Hippocampal formation (tissue), 2 donors: Measurements from ENCODE around the gene ATXN1.
"Not testable (repeated sequence)": the region's sequence is repeated elsewhere in the genome, so short reads cannot be mapped to it uniquely, and the experiment has no call there.

Source experiments
- DNase-seq, 2 donors: peaks; one replicate each; lab custom pipeline; 2025; lab: John Stamatoyannopoulos, UW

ATXN1 gene

DNA sequence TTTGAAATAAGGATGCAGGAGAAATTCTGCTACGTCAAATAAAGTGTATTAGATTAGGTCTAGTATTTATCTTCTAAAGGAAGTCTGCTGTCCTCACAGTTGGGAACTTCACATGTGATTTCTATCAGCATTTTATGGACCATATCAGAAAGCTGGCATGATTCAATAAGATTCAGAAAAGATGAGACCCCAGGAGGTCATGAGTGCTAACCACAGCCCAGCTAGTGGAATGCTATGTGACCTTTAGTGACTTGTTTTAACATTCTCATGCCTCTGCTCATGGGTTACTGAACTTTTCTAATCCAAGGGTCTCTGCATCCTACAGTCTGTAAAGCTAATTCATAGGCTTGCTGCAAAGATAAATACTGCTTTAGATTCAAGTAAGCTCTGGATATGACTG is 372.8 kb downstream of the ATXN1 start:
- DNase-seq: no peak

DNA sequence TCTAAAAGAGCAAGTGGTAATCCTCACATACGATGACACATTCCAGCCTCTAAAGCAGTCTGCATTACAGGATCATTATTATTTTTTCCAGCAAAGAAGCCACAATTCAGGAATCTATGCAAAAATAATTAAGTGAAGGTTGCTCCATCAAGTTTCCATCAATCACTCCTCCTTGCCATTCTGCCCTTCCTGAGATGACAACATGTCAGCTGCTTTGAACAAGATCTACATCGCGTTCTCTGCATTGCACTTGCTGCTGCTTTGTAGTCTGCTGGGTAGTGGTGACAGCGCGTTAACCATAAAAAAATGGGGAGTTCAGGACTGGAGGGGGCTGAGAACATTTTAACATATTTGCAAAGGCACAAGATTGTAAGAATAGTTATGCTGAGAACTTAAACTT is 375.2 kb downstream of the ATXN1 start:
- no peak for DNase-seq

DNA sequence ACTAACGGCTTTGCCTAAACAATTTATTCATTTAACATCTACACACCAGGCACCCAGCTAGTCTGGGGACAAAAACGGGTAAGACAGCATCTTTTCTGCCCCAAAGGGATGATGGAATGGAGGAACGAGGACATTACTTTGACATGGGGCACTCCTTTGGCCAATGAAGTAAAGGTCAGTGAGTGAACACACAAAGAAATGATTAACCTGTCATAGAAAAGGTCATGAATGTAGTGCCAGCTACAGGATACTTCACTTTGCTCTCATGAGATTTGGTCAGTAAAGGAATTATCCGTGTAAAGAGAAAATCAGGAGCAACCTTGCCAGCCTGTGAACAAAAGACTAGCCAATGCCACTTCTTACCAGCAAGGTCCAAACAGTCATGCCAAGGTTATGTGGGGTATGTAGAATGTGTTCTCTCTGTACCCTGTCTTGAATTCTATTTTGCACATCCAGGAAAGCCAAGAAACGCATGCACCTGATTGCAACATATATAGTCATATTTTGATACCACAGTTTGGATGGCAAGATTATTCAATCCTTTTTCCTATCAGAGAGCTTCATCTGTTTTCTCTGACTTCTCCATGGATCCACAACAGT is 377.6 kb downstream of the ATXN1 start:
- no peak for DNase-seq

DNA sequence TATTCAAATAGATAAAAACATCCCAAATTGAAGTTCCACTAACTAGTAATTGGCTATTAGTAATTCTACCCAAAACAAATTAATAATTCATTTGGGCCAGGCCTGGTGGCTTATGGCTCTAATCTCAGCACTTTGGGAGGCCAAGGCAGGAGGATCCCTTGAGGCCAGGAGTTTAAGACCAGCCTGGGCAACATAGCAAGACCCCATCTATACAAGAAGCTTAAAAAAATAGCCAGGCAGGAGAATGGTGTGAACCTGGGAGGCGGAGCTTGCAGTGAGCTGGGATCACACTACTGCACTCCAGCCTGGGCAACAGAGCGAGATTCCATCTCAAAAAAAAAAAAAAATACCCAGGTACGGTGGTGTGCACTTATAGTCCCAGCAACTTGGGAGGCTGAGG is 379.3 kb downstream of the ATXN1 start:
- DNase-seq: not testable (repeated sequence)

DNA sequence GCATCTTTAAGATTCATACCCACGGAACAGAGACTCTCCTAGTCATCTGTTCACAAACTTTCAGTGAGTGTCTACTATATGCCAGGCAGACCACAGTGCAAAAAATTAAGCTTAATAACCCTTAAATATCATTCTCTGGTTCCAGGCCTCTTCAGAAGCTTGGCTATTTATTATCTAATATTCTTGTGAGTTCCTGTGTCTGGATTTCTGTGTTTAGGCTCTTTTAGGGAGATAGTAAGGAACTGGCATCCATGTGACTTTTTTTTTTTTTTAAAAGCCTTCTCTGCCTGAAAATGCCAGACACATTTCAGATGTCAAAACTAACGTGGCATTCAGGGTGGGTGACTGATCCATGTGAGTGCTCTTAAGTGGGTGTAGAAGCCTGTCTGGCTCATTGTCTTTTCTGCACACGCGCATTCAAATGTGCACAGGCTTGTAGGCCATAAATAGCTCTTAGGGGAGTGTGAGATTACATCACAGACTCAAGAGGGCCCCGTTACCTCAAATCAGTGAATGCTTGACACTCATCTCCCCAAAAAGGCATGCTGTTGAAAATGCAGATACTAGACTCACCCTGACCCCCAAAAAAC is 380.9 kb downstream of the ATXN1 start:
- no peak for DNase-seq

DNA sequence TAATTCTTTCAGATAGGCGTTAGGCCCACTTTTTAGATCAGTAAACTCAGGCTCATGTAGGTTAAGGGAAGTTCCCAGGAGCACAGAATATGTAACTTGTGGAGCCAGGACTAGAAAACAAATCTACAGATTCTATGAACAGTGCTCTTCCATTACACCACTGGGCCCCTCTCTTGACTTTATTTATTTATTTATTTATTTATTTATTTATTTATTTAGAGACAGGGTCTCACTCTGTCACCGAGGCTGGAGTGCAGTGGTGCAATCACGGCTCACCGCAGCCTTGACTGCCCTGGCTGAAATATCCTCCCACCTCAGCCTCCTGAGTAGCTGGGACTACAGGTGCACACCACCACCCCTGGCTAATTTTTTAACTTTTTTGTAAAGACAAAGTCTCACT is 382.9 kb downstream of the ATXN1 start:
- not testable (repeated sequence) for DNase-seq

DNA sequence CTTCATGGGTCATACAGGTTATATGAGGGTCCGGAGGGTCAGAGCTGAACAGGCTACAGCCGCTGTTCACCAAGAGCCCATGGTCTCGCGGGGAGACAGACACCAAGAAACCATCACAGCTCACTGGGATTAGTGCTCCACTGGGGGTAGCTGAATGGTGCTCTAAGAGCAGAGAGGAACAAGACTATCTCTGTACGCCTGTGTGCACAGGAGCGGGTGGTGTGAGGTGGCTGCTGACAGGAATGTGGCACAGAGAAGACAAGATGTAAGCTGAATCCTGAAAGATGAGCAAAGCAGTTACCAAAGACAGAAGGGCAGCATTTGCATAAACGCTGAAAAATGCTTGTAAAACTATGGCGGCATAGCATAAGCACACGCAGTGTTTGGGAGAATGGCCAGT is 383.8 kb downstream of the ATXN1 start:
- DNase-seq: no peak

DNA sequence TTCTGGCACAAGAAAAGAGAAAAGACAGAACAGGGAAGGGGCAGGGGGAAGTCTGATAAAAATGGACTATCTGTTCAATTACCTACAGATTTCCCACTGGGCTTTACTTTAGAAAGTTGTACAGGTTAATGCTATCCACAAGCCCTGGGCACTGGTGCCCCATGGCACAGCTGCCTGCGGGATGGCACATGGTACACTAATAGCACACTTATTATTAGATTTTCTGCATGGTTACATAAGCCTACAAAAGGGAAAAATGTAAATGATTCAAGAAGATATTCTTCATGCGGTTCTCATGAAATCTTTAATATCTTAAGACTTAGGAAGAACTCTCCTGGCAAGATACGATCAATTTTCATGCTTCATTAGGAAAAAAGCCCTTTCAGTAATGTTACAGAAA is 385.4 kb downstream of the ATXN1 start:
- no peak for DNase-seq

DNA sequence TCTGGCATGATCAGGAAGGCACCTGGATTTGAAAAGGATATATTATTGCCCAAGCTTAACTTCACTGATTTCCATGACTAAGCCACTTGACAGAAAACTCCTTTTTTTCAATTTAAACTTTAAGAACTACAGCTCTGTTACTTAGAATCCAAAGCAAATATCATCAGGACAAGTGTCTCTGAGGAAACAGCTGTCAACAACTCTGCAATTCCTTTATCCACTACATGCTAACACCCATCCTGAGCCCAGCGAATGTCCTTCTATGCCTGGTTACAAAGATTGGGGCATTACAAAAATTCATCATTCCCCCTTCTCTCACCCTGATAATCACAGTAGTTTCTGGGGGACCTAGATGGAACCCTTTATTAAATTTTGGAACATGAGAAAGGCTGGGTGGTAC is 386.1 kb downstream of the ATXN1 start:
- DNase-seq: no peak

DNA sequence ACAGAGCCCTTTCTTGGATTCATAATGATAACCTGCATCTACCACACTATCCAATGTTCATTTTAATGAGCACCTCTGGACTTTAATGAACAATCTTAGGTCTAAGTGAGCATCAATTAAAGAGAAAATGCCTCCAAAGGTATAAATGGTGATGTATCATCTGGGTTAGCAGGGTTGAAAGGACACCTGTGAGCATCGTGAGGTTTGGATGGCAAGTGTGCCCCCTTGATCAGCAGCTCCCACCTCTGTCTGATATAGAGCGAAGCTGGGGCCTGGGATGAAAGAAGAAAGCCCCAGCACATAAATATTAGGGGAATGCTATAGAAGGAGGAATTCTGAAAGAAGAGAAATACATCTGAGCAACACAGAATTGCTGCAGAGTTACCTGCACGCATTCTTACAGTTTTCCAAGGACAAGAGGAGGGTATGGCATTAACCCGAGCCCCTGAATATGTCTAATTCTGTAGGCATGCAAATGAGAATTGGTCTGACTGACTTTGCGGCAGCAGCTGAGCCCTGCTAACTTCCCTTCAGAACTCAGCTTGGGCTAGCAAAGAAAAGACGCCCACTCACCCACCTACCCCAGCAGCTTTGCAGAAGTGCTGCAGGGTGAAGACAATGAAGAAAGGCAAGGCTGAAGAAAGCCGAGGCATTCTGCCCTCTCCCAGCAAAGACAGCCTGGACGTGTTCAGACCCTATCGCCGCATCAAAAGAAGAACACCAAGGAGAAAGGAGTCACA is 386.6 kb downstream of the ATXN1 start:
- no peak for DNase-seq

DNA sequence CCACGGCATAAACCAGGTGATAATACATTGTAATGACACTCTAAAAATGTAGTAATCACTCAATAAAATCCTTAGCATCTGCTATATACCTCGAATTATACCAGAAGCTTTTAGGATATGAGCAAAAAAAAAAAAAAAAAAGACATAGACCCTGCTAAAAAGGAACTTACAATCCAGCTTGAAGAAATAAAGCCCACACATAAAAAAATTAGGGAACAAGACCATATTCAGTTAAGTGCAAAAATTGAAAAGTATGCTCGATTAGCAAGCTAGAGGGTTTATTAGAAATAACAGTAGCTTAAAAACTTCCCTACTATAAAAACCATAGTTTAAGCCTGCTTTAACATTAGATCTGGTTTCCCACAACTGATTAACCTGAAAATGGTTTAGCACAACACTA is 387.2 kb downstream of the ATXN1 start:
- DNase-seq: no peak

DNA sequence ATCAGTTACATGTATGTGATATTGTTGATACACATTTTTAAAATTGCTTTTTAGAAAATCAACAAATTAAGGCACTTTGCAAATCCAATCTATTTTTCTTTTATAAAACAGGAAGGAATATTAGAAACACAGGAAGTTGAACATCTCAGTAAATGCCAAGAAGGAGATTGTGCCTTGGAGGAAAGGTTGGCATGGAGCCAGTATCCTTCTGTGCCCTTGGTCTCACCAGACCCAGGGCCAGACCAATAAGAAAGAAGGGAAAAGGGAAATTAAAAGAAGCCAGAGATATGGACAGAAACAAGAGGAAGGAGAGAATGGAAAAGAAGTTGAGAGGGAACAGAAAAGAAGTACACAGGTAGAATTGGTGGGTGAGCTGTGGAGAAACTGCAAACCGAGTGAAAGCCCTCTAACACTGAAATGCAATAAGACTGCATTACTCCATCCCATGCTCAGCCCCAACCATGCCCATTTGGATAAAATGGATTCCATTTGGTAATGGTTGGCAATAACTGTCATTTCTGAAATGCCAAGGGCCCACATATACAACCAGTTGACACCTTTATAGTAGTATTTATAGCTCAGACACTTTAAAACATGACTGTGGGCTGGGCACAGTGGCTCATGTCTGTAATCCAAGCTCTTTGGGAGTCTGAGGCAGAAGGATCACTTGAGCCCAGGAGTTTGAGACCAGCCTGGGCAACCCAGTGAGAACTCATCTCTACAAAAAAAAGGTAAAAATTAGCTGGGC is 389.1 kb downstream of the ATXN1 start:
- DNase-seq: no peak

DNA sequence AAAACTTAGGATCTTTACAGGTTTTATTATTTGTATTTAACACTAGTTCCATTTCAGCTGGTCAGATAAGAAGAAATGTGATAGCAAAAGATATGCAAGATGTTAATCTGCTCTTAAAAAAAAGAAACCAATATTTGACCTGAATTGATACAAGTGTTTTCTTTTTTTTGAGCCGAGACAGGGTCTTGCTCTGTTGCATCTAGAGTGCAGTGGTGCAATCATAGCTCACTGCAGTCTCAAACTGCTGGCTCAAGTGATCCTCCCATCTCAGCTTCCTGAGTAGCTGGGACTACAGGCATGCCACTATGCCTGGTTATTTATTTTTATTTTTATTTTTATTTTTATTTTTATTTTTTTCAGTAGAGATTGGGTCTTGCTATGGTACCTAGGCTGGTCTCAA is 389.9 kb downstream of the ATXN1 start:
- DNase-seq: no peak

DNA sequence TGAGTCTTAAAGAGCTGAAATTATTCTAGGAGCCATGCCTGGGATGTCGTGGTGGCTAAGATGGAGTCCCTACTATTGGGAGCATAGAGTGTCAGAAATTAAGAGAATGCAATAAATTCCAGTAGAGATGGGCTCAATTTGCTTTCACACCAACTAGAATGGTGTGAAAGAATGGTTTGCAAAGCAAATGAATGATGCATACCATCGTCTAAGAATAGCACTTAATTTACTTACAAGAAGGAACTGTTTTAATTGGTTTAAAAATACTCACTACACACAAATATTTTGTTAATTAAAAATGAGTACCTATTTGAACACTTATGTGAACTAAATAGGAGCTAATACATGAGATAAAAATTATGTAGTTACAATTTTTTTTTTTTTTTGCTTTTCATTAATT is 390.3 kb downstream of the ATXN1 start:
- DNase-seq: no peak

DNA sequence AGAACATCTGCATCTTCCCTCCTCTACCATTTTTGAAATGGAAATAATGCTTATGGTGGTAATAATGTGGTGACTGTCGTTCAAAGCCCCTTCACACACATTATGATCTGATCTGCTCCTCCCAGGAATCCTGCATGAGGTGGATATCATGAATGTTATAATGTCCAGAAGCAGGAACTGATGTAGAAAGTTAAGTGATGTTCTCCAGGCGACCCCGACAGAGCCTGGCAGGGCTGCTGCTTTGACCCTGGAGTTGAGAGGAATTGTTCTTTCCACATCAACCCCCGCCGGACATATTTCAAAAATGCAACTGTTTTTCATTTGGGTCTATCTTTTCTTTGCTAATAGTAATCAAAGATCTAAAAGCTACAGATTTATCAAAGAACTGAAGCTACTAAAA is 391.3 kb downstream of the ATXN1 start:
- no peak for DNase-seq

DNA sequence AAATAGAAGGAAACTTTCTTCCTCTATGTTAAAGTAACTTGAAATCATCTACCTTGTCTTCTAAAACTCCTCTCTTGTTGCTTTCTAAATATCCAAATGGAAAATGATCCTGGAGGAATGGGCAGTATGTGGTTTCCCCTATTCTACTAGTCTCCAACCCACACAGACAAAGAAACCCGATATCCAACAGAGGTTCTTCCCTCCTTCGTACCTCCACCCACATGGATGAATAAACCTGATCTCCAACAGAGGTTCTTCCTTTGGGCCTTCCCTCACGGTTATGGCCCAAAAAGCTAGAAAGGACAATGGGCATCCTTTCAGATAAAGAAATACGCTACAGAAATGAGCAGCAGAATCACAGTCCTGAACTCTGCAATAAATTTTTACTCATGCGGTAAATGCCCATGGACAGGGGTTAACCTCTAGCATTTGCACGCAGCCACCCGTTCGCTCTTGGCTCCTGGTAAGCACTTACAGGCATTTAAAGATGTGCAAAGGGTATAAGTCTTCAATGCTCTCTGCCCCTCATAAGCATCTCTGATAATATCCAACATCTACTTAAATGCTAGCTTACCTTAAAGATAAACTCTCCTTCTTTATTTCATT is 392.0 kb downstream of the ATXN1 start:
- DNase-seq: no peak

DNA sequence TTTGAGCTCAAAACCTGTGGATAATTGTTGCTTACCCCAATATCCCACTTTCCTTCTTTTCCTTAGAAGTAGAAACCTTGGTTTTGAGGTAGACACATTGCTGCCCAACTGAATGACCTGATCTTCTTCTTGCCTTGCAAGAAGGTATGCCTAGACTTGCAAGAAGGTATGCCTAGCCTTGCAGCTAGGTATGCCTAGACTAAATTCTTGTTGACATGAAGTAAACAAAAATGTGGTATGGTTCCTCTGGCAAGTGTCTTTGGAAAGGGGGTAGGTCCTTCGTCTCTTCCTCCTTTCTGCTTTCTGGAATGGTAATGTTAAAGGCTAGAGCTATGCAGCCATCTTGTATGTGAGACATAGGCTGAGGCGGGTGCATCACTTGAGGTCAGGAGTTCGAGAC is 393.7 kb downstream of the ATXN1 start:
- DNase-seq: no peak

DNA sequence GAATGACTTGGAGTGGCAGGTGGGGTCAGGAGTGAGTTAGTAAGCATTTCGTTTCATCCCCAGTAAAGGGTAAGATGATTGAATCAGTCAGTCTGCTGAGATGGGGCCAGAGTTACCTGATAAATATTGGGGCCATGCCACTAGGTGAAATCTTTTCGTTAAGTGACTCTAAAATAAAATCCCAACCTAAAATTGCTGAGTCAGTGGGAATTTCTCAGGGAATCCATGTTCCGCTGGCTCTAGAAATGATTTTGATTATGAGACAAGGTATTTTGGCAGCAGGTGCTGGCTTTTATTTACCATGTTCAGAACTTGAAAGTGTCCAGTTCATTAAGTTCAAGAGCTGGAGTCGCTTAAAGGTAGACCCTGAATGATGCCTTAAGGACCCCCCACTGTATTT is 397.5 kb downstream of the ATXN1 start:
- no peak for DNase-seq

DNA sequence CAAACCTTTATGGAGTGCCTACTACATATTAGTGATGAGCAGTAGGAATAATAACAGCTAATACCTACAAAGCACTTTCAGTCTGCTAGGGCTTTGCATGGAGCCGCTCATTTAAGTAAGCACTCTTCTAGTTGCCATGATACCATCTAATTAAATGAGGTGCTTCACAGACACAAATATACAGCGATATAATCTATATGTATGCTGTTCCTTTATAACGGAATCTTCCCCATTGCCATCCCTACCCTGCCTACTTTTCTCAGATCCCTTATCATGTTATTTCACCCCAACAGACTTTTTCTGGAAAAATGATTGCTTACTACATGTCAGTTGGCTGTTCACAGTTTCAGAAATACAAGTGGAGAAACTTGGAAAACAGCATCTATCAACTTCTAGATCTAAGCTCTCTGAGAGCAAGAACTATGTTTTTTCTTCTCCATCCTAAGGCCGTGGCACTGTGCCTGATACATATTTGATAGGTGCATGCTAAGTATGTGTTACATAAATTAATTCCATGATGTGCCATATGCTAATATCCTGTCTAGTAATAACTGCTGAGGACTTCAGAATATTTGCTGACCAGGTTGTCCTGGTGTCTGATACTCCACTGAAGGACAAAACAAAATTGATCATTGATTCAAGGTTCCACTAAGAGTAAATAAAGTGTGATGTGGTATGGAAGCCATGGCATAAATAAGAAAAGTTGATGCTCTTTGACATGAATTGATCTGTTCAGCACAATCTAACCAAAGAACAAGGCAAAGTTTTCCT is 398.3 kb downstream of the ATXN1 start:
- no peak for DNase-seq

DNA sequence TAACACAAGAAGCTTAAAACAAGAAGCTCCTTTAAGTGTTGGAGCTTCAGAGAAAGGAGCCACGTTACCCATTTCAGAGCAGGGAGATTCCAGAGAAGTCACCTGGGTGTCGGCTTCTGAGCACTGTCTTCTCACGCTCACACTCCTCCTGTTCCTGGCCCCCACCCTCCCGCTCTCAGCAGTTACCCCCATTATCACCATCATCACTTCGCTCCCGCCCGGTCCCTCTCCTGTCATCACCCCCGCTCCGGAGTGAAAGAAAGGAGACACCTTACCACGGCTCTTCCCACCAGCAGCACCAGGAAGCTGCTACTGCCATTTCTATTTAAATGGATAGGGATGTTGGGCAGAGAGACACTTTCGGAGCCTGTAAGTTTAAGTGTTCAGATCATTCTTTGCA is 399.0 kb downstream of the ATXN1 start:
- DNase-seq: no peak

DNA sequence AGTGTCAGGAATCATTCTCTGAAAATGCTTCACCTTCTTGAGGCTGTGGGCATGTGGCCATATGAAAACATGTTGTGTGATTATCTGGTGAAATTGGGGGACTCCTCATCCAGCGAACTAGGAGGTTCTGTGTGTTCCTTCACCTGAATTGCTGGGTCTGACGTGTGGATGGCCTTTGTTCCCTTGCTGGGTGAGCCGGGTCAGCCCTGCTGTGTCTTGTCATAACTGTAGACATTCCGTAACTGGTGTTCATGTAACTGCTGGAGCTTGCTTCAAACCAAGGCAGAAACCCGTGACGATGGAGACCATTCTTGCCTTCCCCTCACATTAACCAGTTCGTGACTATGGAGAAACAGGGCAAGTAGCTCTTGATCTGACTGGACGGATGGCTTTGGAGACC is 399.4 kb downstream of the ATXN1 start:
- no peak for DNase-seq

DNA sequence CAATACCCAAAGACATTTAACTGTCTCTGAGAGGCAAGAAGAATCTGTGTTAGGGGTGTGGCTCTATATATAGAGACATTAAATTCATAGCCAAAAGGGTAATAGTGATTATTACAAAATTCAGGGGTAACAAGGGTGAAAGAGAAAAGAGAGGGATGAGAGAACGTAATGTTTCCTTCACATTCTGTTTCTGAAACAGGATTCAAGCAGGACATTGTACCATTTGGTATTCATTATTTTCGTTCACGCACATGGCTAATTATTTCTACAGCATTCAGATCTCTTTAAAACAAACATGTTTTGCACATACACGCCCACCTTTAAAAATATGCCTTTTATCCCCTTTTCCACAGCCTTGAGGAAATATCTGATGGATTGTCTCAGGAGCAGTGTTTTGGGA is 400.1 kb downstream of the ATXN1 start:
- DNase-seq: no peak
